Duodenal mucosa (tissue), 2 donors: ENCODE results near the gene GRIK4.

Experiments
- H3K27ac ChIP-seq: one replicate; pipeline ENCODE4 v1.7.0; 2013; ENCODE audit warnings: low read depth, low read length
- H3K27me3 ChIP-seq, 2 donors: one replicate each; pipeline ENCODE4 v1.7.0; 2013; ENCODE audit warnings: low read length in 2 of 2, control low read depth in 1 of 2; ENCODE audit not compliant: insufficient read depth in 2 of 2, control insufficient read depth in 1 of 2
- H3K36me3 ChIP-seq, 2 donors: one replicate each; pipeline ENCODE4 v1.7.0; 2013; ENCODE audit warnings: low read length in 2 of 2, control low read depth in 1 of 2; ENCODE audit not compliant: insufficient read depth in 2 of 2, control insufficient read depth in 1 of 2
- H3K4me1 ChIP-seq, 2 donors: one replicate each; pipeline ENCODE4 v1.7.0; 2013; ENCODE audit warnings: low read length in 2 of 2, control low read depth in 1 of 2; ENCODE audit not compliant: insufficient read depth in 2 of 2, control insufficient read depth in 1 of 2
- H3K4me3 ChIP-seq, 2 donors: one replicate each; pipeline ENCODE4 v1.7.0; 2013; ENCODE audit warnings: low read length in 2 of 2, low read depth in 1 of 2
- H3K9ac ChIP-seq, 2 donors: one replicate each; pipeline ENCODE4 v1.7.0; 2013; ENCODE audit warnings: low read length in 2 of 2, low read depth in 1 of 2
- H3K9me3 ChIP-seq, 2 donors: one replicate each; pipeline ENCODE4 v1.7.0; 2013; ENCODE audit warnings: low read length in 2 of 2, control low read depth in 1 of 2; ENCODE audit not compliant: control insufficient read depth in 1 of 2

Gene GRIK4

DNA sequence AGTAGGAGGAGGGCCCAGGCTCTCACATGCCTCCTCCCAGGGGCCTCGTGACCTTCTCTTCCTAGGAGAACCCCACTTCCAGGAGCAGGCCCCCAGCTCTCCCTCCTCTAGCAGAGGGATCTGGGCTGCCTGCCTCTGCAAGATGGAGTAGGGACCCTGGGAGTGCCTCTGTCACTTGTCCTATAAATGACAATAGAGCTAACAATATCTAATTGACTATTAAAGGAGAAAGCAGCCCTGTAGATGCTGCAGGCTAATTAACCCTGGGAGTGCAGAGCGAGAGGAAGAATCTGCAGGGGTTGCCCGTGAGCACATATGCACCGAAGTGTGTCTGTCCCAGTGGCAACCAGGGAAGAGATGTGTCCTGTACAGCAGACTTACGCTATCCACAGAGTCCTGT lies 184.4 kb downstream of the GRIK4 start:
- no peaks in the 10 kb centered on the region for H3K36me3 ChIP-seq
- no peak overlapping the region for H3K4me3 ChIP-seq
- no peaks in the 10 kb centered on the region for H3K4me1 ChIP-seq
- no peak overlapping the region for H3K9ac ChIP-seq
- no peak overlapping the region for H3K27ac ChIP-seq
- no peaks in the 10 kb centered on the region for H3K27me3 ChIP-seq
- H3K9me3 ChIP-seq, result no peaks in the 10 kb centered on the region

DNA sequence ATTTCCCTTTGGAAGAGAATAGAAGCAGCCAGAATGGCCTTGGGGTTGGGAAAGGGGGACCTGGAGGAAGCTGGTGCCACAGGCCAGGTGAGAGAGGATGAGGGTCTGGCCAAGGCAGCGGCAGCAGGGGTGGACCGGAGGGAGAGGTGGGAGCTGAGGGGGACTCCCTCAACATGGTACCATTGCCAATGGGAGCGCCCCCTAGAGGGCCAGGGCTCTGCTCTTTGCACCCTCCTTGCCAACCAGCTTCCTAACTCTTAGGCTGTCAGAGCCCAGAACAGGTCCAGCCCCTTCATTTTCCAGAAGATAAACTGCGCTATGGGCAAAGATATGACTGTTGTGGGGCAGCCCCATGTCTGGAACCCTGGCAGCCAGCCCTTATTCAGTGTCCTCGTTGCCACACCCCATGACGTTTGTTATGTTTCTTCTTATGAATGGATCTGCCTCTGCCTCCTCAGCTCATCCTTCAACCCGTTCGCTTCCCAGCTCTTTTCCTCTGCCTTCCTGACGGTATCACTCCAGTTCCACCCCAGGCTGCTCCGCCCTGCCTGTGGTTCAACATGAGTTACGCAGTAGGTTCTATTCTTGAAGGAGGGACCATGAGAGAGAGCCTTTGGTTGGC lies 185.2 kb downstream of the GRIK4 start:
- Histone ChIP-seq H3K27ac (no peak overlapping the region), H3K9ac (no peak overlapping the region), H3K4me3 (no peak overlapping the region), H3K36me3 (no peaks in the 10 kb centered on the region), H3K27me3 (no peaks in the 10 kb centered on the region), H3K4me1 (no peaks in the 10 kb centered on the region), H3K9me3 (no peaks in the 10 kb centered on the region)

GRCh38 chr11:120698918-120699317 lies 187.4 kb downstream of the GRIK4 start:
- H3K27me3 ChIP-seq, result no peaks in the 10 kb centered on the region
- no peaks in the 10 kb centered on the region for H3K36me3 ChIP-seq
- no peak overlapping the region for H3K27ac ChIP-seq
- H3K9ac ChIP-seq, result no peak overlapping the region
- no peaks in the 10 kb centered on the region for H3K4me1 ChIP-seq
- H3K4me3 ChIP-seq, result no peak overlapping the region
- no peaks in the 10 kb centered on the region for H3K9me3 ChIP-seq

- Histone ChIP-seq H3K4me3 (no peak overlapping the region), H3K27ac (no peak overlapping the region), H3K36me3 (no peaks in the 10 kb centered on the region), H3K4me1 (peaks cover 0 to 4% of the 10 kb centered on the region in 2 donors), H3K9me3 (peaks cover 0 to 5% of the 10 kb centered on the region in 2 donors), H3K27me3 (no peaks in the 10 kb centered on the region), H3K9ac (no peak overlapping the region)
These were observed 191.1 kb downstream of the GRIK4 start for GRCh38 chr11:120702656-120703055.

- Histone ChIP-seq H3K4me1 (peaks cover 0 to 5% of the 10 kb centered on the region in 2 donors), H3K27me3 (no peaks in the 10 kb centered on the region), H3K9me3 (peaks cover 0 to 7% of the 10 kb centered on the region in 2 donors), H3K4me3 (no peak overlapping the region), H3K27ac (no peak overlapping the region), H3K36me3 (no peaks in the 10 kb centered on the region), H3K9ac (no peak overlapping the region)
These were observed 192.0 kb downstream of the GRIK4 start for GRCh38 chr11:120703358-120704152.

DNA sequence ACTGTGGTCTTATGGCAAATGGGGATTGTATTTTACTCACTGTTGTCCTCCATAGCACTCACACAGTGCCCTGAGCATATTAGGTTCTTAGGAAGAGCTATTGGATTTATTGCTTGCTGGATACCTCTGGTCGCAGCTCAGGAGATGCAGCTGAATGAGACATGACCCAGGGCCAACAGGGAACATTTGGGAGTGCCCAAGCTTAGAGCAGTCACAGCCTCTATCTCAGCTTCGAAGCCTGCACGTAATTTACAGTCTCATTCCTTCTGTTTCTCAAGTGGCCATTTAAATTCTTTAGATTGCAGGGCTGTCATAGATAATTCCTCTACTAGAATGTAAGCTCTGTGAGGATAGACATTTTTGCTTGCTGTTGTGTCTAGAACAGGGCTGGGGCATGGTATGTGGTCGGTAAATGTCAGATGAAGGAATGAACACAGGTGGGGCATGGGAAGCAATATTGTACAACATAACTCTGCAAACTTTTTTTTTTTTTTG lies 192.8 kb downstream of the GRIK4 start:
- Histone ChIP-seq H3K9ac (no peak overlapping the region), H3K4me3 (no peak overlapping the region), H3K27ac (no peak overlapping the region), H3K4me1 (peaks cover 0 to 7% of the 10 kb centered on the region in 2 donors), H3K36me3 (no peaks in the 10 kb centered on the region), H3K9me3 (peaks cover 0 to 7% of the 10 kb centered on the region in 2 donors), H3K27me3 (no peaks in the 10 kb centered on the region)

- Histone ChIP-seq H3K36me3 (no peaks in the 10 kb centered on the region), H3K27me3 (no peaks in the 10 kb centered on the region), H3K4me3 (no peak overlapping the region), H3K4me1 (peaks cover 4 to 7% of the 10 kb centered on the region in 2 donors), H3K9me3 (peaks cover 0 to 7% of the 10 kb centered on the region in 2 donors), H3K27ac (no peak overlapping the region), H3K9ac (no peak overlapping the region)
These were observed 194.7 kb downstream of the GRIK4 start for GRCh38 chr11:120706257-120706656.

DNA sequence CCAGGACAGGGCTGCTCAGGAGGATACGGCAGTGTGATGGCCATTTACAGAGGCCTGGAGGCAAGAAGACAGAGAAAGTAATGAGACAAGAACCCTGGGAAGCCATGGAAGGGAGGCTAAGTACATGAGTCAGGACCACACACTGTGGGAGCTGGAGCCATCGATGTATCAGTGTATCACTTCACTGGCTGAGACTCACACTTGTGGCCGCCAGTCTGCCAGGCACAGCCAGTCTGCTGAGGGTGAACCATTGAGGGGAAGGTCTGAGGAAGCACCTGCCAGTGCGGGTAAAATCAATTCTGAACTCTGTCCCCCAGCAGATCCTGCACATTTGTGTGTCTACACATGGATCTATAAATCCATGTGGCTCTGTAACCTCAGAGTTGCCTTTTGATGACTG lies 195.6 kb downstream of the GRIK4 start:
- Histone ChIP-seq H3K4me3 (no peak overlapping the region), H3K9ac (no peak overlapping the region), H3K4me1 (peaks cover 7% of the 10 kb centered on the region in 2 donors), H3K9me3 (peaks cover 0 to 7% of the 10 kb centered on the region in 2 donors), H3K27ac (no peak overlapping the region), H3K36me3 (no peaks in the 10 kb centered on the region), H3K27me3 (no peaks in the 10 kb centered on the region)

DNA sequence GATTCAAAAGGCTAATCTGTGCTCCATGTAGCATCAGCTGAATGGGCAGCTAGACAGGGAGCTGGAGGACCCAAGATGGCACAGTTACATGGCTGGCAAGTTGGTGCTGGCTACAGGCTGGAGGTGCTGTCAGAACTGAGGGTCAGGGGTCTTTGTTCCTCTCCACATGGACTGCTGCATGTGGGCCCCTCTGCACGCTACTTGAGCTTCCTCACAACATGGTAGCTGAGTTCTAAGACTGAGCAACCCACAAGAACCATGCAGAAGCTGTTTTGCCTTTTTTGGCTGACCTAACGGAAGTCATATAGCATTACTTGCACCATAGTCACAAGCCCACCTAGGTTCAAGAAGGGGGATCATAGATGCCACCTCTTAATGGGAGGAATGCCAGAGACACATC lies 196.1 kb downstream of the GRIK4 start:
- H3K4me3 ChIP-seq, result no peak overlapping the region
- no peak overlapping the region for H3K9ac ChIP-seq
- no peaks in the 10 kb centered on the region for H3K27me3 ChIP-seq
- H3K27ac ChIP-seq, result no peak overlapping the region
- H3K9me3 ChIP-seq, result peaks cover 0 to 7% of the 10 kb centered on the region in 2 donors
- peaks cover 7% of the 10 kb centered on the region in 2 donors for H3K4me1 ChIP-seq
- H3K36me3 ChIP-seq, result no peaks in the 10 kb centered on the region

GRCh38 chr11:120708511-120709183 lies 197.1 kb downstream of the GRIK4 start:
- no peaks in the 10 kb centered on the region for H3K36me3 ChIP-seq
- H3K9ac ChIP-seq, result no peak overlapping the region
- H3K4me3 ChIP-seq, result no peak overlapping the region
- no peaks in the 10 kb centered on the region for H3K27me3 ChIP-seq
- H3K9me3 ChIP-seq, result peaks cover 0 to 7% of the 10 kb centered on the region in 2 donors
- H3K27ac ChIP-seq, result no peak overlapping the region
- peaks cover 7% of the 10 kb centered on the region in 2 donors for H3K4me1 ChIP-seq
